HG03139 (cell line): ENCODE data around the gene AGBL4.

Experiments
- ATAC-seq: cut with Tn5 transposase; IDR thresholded peaks from one replicate; pipeline ENCODE4 v1.9.1; 2021; ENCODE audit not compliant: unreplicated experiment

Gene AGBL4

GRCh38 chr1:48784301-48784700 is 1239.5 kb downstream of the AGBL4 start:
- no peak for ATAC-seq

DNA sequence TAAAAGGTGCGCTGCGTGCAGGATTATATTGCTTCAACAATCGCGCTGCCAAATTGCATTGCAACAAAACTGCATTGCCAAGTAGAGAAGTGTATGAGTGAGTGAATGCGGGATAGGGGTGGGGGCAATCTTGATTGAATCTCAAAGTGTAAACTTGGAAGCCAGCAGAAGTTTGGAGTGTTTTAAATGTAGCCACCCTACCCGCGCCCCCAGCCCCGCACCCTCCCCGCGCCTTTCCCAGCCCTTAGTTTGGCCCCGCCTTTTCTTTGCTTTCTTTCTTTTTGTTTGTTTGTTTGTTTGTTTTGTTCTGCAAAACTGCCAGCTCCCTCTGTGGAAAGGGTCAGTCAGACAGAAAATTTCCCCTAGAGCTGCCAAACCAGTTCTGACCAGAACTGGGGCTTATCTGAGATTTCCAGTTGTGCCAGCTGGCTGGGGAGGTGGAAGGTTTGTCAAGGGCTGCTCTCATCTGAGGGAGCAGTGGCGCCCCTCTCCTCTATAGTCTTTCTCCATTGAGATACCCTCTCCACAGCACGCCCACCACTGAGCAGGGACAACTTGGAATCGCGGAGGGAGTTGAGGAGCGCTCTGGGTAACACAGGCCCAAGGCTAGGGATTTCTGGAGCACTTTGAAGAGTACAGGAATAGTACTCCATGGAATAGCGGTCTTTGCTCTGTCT is 1246.4 kb downstream of the AGBL4 start:
- no peak for ATAC-seq

DNA sequence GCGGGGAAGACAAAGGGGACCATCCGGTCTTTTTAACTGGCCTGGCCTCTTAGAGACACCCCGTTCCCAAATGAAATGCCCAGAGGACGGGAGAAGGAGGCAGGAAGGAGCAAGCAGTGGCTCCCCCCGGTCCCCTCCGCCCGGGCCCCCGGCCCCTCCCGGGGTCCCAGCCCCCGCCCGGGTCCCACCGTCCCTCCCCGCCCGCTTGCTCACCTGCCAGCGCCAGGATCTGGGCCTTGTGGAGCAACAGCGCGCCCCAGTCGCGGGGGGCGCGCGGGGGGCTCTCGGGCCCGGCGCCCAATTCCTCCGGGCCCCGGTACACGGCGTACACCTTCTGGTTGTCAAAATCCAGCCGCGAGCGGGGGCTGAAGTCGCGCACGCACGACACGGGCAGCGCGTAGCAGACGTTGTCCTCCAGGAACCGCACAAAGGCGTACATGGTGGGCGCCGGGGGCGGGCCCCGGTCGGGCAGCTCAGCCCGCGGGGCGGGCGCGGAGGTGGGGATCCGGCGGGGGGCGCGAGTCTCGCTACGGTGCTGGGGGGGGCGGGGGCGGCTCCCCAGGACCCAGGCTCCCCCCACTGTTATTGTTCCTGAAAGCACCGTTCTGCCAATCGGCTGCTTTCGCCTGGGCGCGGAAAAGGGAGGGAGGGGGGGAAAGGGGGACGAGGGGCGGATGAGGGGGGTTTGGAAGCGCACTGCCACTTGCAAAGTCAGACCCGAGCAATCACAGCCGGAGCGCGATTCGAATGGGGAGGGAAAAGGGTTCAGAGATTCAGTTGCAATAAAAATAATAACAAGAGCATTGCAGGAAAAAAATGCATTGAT is 1247.1 kb downstream of the AGBL4 start, which contains the start of gene BEND5:
Gene BEND5 (minus strand): TSS at position 499 of the 826 bp plus-strand sequence. CDS start 60 bp downstream, at position 439.
- no peak for ATAC-seq

GRCh38 chr1:48775831-48776392 is 1247.8 kb downstream of the AGBL4 start:
- ATAC-seq = no peak

GRCh38 chr1:48773133-48773532 is 1250.6 kb downstream of the AGBL4 start:
- no peak for ATAC-seq

DNA sequence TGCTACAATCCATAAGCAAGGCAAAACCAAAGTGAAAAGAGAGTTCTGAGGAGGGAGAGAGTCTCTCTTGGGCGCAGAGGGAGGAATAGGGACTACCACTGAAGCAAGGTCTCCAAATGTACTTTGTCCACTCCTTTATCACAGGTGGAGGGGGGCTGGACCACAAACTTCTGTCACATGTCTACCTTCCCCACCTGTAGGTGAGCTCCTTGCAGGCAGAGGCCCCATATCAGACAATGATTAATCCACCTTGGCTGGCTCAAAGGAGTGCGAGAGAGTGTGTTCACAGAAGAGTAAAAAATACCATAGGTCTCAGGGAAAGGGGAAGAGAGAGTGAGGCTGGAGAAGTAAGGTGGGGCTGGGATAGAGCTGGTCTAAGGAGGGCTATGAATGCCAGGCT is 1251.5 kb downstream of the AGBL4 start:
- no peak for ATAC-seq

DNA sequence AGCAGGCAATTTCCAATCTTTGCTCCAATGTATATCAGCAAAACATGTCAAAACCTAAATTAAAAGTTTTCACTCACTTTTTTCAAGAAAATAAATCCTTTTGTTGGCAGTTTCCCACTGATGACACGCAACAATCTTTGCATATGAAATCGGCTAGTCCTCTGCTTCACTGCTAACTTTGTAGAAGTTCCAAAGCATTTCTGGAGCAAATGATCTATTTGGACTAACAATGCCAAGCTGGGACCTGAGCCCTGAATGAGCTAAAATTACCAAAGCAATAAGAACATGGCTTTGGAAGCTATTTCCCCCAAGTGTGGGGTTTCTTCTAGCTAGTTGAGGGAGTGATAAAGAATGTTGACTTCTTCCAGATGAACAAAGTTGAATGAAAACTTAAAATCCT is 1252.2 kb downstream of the AGBL4 start:
- ATAC-seq = no peak

GRCh38 chr1:48767975-48768510 is 1255.7 kb downstream of the AGBL4 start:
- ATAC-seq = no peak

DNA sequence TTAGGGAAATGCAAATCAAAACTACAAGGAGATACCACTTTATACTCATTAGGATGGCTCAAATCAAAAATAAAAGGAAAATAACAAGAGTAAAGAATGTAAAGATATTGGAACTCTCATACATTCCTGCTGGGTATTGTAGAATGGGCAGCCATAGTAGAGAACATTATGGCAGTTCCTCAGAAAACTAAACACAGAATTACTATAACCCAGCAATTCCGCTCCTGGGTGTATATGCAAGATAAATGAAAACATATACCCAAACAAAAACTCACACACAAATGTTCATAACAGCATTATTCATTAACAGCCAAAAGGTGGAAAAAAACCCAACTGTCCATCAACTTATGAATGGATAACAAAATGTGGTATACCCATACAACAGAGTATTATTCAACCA is 1258.4 kb downstream of the AGBL4 start:
- ATAC-seq = no peak

GRCh38 chr1:48761986-48762385 is 1261.8 kb downstream of the AGBL4 start:
- no peak for ATAC-seq

DNA sequence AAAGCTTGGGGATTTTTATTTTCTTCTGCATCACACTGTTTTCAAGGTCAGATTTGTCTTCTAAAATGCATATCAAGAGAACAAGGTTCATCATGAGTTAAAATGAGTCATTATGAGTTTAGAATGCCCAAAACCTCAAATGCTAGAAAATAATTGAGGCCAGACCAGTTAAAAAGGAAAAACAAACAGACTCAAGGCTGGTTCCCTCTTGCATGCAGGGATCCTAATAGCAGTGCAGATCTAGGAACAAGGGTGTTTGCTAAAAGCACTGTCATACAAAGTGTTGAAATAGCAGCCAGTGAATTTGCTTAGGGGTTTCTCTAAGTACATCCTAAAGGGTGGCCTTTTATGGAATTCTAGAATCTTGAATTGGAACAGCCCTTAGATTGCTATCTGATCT is 1262.3 kb downstream of the AGBL4 start:
- no peak for ATAC-seq

GRCh38 chr1:48760857-48761256 is 1262.9 kb downstream of the AGBL4 start:
- no peak for ATAC-seq

GRCh38 chr1:48758976-48759375 is 1264.8 kb downstream of the AGBL4 start:
- no peak for ATAC-seq

DNA sequence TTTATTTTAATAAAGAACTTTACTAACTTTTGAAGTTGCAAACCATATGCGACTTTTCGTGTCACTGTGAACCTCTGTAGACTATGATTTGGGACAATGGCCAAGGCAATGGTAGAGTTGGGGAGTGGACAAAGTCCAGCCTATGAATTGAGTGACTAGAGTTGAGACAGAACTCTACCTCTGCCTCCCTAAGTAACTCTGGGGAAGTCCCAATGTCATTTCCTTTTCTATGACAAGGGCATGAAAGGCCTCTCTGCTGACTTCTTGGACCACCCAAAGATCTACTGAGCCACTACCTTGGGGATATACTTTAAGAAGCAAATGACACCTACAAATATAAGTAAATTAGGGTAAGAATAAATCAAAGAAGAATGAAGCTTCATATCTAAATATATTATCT is 1266.4 kb downstream of the AGBL4 start:
- ATAC-seq = no peak

GRCh38 chr1:48756683-48757316 is 1267.0 kb downstream of the AGBL4 start:
- no peak for ATAC-seq

DNA sequence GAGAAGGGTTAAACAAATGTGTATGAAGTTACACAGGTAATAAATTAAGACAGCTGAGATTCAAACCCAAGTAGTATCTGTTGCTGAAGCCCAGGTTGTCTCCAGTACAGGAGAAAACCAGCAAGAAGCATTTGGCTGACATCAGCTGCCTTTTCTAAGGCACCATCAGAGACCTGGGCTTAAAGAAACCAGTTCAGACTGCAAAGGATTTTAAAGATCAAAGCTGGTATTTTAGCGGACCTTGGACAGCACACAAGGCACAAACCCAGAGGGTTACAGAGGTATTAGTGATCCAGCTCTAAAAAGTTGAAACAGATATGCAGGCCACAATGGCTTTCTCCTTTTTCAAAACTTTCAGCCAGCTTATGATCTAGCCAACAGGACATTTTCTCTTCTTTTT is 1270.5 kb downstream of the AGBL4 start:
- no peak for ATAC-seq

DNA sequence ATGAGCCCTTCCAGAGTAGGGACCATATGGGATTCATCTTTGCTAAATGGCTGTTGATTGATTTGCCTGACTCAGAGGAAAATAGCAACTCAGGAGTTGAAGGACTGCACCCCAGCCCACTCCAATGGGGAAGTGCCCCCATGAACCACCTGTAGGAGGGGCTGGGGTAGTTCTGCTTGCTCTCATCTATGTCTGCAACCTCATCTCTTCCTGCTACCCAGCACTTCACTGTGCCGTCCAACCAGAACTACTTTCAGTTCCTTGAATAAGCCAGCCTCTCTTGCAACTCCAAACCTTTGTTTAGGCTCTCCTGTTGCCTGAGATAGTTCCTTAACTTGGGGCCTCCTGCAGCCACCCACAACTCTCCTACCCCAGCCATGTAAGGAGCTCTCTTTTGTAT is 1273.6 kb downstream of the AGBL4 start:
- peak; percentile 87 for ATAC-seq

- no peak for ATAC-seq
Measured at GRCh38 chr1:48749068-48749467, 1274.7 kb downstream of the AGBL4 start.

DNA sequence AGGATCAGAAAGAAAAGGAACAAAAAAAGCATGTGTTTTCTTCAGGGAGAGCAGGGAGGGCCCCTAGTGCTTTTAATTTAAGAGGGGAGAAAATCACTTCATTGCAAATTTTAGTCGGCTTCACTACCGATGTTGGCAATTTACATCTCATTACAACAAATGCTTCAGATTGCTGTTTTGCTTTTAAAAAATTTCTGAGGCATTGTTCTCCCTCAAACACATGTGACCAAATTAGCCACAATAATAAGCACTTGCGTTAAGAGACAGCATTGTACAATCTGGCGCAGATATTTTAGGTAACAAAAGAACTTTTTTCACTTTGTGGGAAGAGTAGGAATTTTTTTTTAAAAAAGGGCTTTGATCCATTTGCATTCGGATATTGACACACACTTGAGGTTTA is 1276.8 kb downstream of the AGBL4 start:
- no peak for ATAC-seq

DNA sequence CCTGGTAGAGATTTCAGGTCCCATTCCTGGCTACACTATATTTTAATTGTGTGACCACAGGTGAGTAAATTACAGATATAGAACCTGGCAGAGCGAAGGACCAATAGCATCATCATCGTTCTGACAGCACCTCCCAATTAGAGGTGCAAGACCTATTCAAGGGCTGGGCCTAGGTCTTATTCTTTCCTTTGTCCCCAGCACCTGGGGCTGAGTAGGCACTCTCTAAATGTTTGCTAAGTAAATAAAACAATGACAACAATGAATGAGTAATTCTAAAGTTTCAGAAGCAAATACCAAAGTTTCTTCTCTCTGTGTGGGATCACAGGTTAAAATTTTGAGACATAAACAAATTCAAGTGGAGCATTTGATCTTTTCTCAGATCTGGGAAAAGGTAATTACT is 1279.7 kb downstream of the AGBL4 start:
- ATAC-seq = no peak

- ATAC-seq = no peak
Measured at GRCh38 chr1:48743480-48743879, 1280.3 kb downstream of the AGBL4 start.
